ENCODE measurements around the gene GAREM2. TPM values are rescaled to one million over a fixed set of nuclear protein-coding genes. Genes with fewer than 3 reads are reported as not detected.
A peak's percentile ranks its signal among the peaks of the same experiment; 100 is the strongest.

GAREM2 gene
- total RNA-seq, 1 donor from 2014 or later: 8.2 TPM

- Mint-ChIP-seq H3K4me3 (no peak overlapping the region), H3K27me3 (no peaks in the 10 kb centered on the region), H3K9me3 (no peaks in the 10 kb centered on the region), H3K4me1 (peaks cover 13% of the 10 kb centered on the region), H3K27ac (no peak overlapping the region), H3K36me3 (ENCODE audit: low read depth) (peaks cover 9% of the 10 kb centered on the region)
- DNase-seq: no peak
- intact Hi-C loops (cut with micrococcal nuclease): no loop called here
Measured at GRCh38 chr2:26187114-26187513, 14.2 kb downstream of the GAREM2 start.

DNA sequence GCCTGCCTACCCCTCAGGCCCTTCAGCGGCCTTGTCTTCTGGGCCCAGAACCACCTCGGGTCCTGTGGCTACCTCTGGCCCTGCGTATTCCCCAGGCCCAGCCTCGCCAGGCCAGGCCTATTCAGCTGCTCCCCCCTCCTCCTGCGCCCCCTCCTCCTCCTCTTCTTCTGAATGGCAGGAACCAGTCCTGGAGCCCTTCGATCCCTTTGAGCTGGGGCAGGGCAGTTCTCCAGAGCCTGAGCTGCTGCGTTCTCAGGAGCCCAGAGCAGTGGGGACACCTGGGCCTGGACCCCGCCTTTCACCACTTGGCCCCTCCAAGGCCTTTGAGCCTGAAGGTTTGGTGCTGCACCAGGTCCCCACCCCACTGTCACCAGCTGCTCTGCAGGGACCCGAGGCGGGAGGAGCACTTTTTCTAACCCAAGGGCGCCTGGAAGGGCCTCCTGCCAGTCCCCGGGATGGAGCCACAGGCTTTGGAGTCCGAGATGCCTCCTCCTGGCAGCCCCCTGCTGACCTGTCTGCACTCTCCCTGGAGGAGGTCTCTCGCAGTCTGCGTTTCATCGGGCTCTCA, 14.7 kb downstream of the GAREM2 start:
- no peak for DNase-seq
- intact Hi-C loops (cut with micrococcal nuclease): no loop called here
- no peak overlapping the region for H3K4me3 Mint-ChIP-seq

GRCh38 chr2:26189123-26189522, 16.2 kb downstream of the GAREM2 start:
- H3K36me3 Mint-ChIP-seq (ENCODE audit: low read depth): peaks cover 14% of the 10 kb centered on the region
- no peak overlapping the region for H3K27ac Mint-ChIP-seq
- DNase-seq: no peak
- intact Hi-C loops (cut with micrococcal nuclease): no loop called here
- no peak overlapping the region for H3K4me3 Mint-ChIP-seq
- H3K9me3 Mint-ChIP-seq: no peaks in the 10 kb centered on the region
- peaks cover 10% of the 10 kb centered on the region for H3K4me1 Mint-ChIP-seq
- H3K27me3 Mint-ChIP-seq: no peaks in the 10 kb centered on the region

More for the DNA sequence above, 14.7 kb downstream of the GAREM2 start:
- Mint-ChIP-seq H3K27me3 (no peaks in the 10 kb centered on the region), H3K9me3 (no peaks in the 10 kb centered on the region), H3K36me3 (ENCODE audit: low read depth) (peaks cover 9% of the 10 kb centered on the region), H3K4me1 (peaks cover 13% of the 10 kb centered on the region), H3K27ac (no peak overlapping the region)

- Mint-ChIP-seq H3K4me3 (no peak overlapping the region), H3K36me3 (ENCODE audit: low read depth) (peaks cover 18% of the 10 kb centered on the region), H3K27ac (no peak overlapping the region), H3K9me3 (no peaks in the 10 kb centered on the region), H3K27me3 (no peaks in the 10 kb centered on the region), H3K4me1 (peaks cover 10% of the 10 kb centered on the region)
- intact Hi-C loops (cut with micrococcal nuclease): no loop called here
- no peak for DNase-seq
Measured at GRCh38 chr2:26189751-26190150, 16.9 kb downstream of the GAREM2 start.

- no peak overlapping the region for H3K4me3 Mint-ChIP-seq
- H3K9me3 Mint-ChIP-seq: no peaks in the 10 kb centered on the region
- H3K36me3 Mint-ChIP-seq (ENCODE audit: low read depth): peaks cover 23% of the 10 kb centered on the region
- DNase-seq: no peak
- H3K27ac Mint-ChIP-seq: no peak overlapping the region
- H3K27me3 Mint-ChIP-seq: no peaks in the 10 kb centered on the region
- intact Hi-C loops (cut with micrococcal nuclease): no loop called here
- peaks cover 7% of the 10 kb centered on the region for H3K4me1 Mint-ChIP-seq
Measured at GRCh38 chr2:26190369-26190768, 17.5 kb downstream of the GAREM2 start.

DNA sequence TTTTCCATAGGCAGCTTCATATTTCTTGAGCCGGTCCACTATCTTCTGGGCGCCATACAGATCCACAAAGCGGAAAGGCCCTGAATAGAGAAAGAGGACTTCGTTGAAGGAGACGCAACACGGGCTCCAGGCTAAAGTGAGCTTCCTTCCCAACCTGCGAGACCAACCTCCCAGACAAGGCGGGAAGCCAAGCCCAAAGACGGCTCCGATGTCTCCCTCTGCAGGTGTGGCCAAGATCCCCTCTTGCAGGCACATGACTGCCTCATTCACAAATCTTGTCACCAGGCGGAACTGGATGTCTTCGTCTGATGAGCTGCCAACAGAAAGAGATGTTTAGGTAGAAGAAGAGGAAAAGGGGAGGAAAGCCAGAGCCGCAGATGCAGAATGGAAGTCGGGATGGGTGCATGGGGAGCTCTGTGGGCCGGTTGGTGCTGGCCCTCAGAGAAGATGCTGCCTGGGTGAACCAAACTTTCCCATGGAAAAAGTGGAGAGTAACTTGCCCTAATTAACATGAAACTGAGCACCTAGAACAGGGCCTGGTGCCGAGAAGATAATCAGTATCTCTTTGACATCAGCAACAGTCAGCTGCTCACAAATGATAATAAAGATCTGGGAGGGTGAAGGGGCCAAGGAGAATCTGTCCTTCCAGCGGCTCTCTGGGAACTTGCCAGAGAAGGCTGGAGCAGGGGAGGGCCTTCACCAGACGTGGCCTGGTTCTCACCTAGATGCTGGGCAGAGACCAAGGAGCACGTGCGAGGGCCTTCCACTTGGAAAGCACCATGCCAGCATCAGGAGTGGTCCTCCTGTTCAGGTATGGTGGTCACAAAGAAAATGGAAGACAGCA, 18.6 kb downstream of the GAREM2 start:
- Mint-ChIP-seq H3K4me3 (no peak overlapping the region), H3K27ac (no peak overlapping the region), H3K9me3 (no peaks in the 10 kb centered on the region), H3K4me1 (peaks cover 3% of the 10 kb centered on the region), H3K27me3 (no peaks in the 10 kb centered on the region), H3K36me3 (ENCODE audit: low read depth) (peaks cover 32% of the 10 kb centered on the region)
- intact Hi-C loops (cut with micrococcal nuclease): no loop called here
- DNase-seq: no peak

GRCh38 chr2:26193578-26194231, 20.8 kb downstream of the GAREM2 start:
- Mint-ChIP-seq H3K27ac (peak overlapping the region; percentile 79), H3K4me3 (no peak overlapping the region), H3K27me3 (no peaks in the 10 kb centered on the region), H3K36me3 (ENCODE audit: low read depth) (peaks cover 46% of the 10 kb centered on the region), H3K4me1 (no peaks in the 10 kb centered on the region), H3K9me3 (no peaks in the 10 kb centered on the region)
- DNase-seq: no peak
- intact Hi-C loops (cut with micrococcal nuclease): no loop called here

- no peak for DNase-seq
- H3K27me3 Mint-ChIP-seq: no peaks in the 10 kb centered on the region
- H3K4me3 Mint-ChIP-seq: no peak overlapping the region
- H3K4me1 Mint-ChIP-seq: no peaks in the 10 kb centered on the region
- H3K27ac Mint-ChIP-seq: no peak overlapping the region
- H3K36me3 Mint-ChIP-seq (ENCODE audit: low read depth): peaks cover 57% of the 10 kb centered on the region
- no peaks in the 10 kb centered on the region for H3K9me3 Mint-ChIP-seq
- intact Hi-C loops (cut with micrococcal nuclease): no loop called here
Measured at GRCh38 chr2:26195040-26195984, 22.4 kb downstream of the GAREM2 start.

GRCh38 chr2:26196683-26197418, 24.0 kb downstream of the GAREM2 start:
- no peak overlapping the region for H3K4me3 Mint-ChIP-seq
- no peaks in the 10 kb centered on the region for H3K4me1 Mint-ChIP-seq
- H3K9me3 Mint-ChIP-seq: no peaks in the 10 kb centered on the region
- peaks cover 56% of the 10 kb centered on the region for H3K36me3 Mint-ChIP-seq (ENCODE audit: low read depth)
- intact Hi-C loops (cut with micrococcal nuclease): no loop called here
- DNase-seq: no peak
- H3K27me3 Mint-ChIP-seq: no peaks in the 10 kb centered on the region
- H3K27ac Mint-ChIP-seq: no peak overlapping the region

DNA sequence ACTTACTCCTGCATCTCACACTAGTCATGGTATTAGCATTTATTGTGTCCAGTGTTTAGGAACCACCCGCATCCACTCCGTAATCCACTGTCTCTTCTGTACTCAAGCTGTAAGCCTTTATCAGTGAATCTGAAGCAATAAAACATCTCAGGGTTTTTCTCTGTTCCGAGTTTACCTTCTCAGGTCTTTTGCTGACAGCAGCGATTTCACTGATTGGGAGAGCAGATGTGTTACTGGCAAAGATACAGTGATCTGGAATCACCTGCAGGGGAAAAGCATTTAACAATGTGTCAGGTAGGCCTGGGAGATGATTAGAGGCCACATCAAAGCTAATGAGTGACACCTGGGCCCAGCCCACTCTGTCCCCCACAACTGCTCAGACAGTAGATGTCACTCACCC, 24.6 kb downstream of the GAREM2 start:
- no peak for DNase-seq
- Mint-ChIP-seq H3K36me3 (ENCODE audit: low read depth) (peaks cover 62% of the 10 kb centered on the region), H3K4me3 (no peak overlapping the region), H3K27me3 (no peaks in the 10 kb centered on the region), H3K4me1 (no peaks in the 10 kb centered on the region), H3K9me3 (no peaks in the 10 kb centered on the region), H3K27ac (no peak overlapping the region)
- intact Hi-C loops (cut with micrococcal nuclease): no loop called here

DNA sequence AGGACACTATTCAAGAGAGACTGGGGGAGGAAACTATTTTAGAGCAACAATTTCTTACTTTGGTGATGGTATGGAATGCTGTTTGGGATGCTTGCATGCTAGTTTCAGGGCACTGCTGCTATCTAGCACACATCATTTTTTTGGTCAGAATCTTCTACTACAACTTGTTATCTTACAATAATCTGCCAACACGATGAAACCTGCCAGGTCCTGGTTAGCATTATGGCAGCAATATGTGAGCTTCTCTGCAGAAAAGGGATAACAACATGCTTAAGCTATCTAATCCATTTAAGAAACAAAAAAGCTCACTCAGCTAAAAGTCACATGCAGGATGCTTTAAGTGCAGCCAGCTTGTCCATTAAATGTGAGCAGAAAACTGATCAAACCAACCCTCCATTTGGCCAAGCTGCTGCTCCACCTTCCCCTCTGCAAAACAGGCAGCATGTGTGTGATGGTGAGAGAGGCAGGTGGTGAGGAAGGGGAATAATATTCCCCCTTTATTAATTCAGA, 30.1 kb downstream of the GAREM2 start:
- no peak for DNase-seq
- H3K27ac Mint-ChIP-seq: no peak overlapping the region
- intact Hi-C loops (cut with micrococcal nuclease): no loop called here
- no peaks in the 10 kb centered on the region for H3K27me3 Mint-ChIP-seq
- H3K4me1 Mint-ChIP-seq: no peaks in the 10 kb centered on the region
- no peaks in the 10 kb centered on the region for H3K9me3 Mint-ChIP-seq
- H3K4me3 Mint-ChIP-seq: no peak overlapping the region
- peaks cover 62% of the 10 kb centered on the region for H3K36me3 Mint-ChIP-seq (ENCODE audit: low read depth)

DNA sequence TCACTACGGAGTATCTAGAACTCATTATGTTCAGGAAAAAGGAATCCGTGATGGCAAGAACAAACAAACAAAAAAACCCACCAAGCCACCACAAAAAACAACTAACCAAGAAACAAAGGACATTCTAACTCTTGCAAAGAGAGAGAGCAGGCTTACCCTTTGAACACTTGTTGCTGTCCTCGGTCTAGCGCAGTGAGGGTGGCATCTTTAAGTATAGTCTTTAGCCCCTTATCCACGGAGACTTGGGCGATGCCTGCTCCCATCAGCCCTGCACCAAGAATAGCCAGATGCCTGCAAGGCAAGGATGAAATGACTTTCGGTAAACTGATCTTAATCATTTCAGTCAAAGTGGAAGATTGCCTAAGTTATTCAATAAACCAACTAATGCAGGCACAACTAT, 31.0 kb downstream of the GAREM2 start:
- DNase-seq: no peak
- peaks cover 63% of the 10 kb centered on the region for H3K36me3 Mint-ChIP-seq (ENCODE audit: low read depth)
- H3K27ac Mint-ChIP-seq: no peak overlapping the region
- H3K9me3 Mint-ChIP-seq: no peaks in the 10 kb centered on the region
- no peaks in the 10 kb centered on the region for H3K27me3 Mint-ChIP-seq
- no peak overlapping the region for H3K4me3 Mint-ChIP-seq
- H3K4me1 Mint-ChIP-seq: no peaks in the 10 kb centered on the region
- intact Hi-C loops (cut with micrococcal nuclease): no loop called here

DNA sequence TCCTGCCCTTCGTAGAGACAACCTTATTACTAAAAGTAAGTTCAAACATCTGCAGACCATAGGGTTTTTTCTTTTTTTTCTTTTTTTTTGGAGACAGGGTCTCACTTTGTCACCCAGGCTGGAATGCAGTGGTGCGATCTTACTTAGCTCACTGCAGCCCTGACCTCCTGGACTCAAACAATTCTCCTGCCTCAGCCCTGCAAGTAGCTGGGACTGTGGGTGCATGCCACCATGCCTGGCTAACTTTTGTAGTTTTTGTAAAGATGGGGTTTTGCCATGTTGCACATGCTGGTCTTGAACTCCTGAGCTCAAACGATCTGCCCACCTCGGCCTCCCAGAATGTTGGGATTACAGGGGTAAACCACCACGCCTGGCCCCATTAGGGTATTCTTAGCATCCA, 39.1 kb downstream of the GAREM2 start:
- Mint-ChIP-seq H3K36me3 (ENCODE audit: low read depth) (peaks cover 68% of the 10 kb centered on the region), H3K27me3 (no peaks in the 10 kb centered on the region), H3K27ac (no peak overlapping the region), H3K9me3 (no peaks in the 10 kb centered on the region), H3K4me1 (no peaks in the 10 kb centered on the region), H3K4me3 (no peak overlapping the region)
- no peak for DNase-seq
- intact Hi-C loops (cut with micrococcal nuclease): no loop called here
